Measurements from ENCODE around the gene SOX8.
"Not testable (repeated sequence)": the region's sequence is repeated elsewhere in the genome, so short reads cannot be mapped to it uniquely, and the experiment has no call there.

SOX8 gene

GRCh38 chr16:1020591-1020990 lies 39.0 kb downstream of the SOX8 start:
- Histone ChIP-seq H3K27ac (ENCODE audit: low read depth, low read length) (no peak overlapping the region), H3K27me3 (ENCODE audit: control insufficient read depth, insufficient read depth, low read length) (peaks cover 2% of the 10 kb centered on the region), H3K4me1 (ENCODE audit: control insufficient read depth, insufficient read depth, low read length) (no peaks in the 10 kb centered on the region), H3K9ac (ENCODE audit: low read length) (no peak overlapping the region), H3K36me3 (ENCODE audit: control insufficient read depth, insufficient read depth, low read length) (no peaks in the 10 kb centered on the region), H3K4me3 (ENCODE audit: low read length) (no peak overlapping the region)

DNA sequence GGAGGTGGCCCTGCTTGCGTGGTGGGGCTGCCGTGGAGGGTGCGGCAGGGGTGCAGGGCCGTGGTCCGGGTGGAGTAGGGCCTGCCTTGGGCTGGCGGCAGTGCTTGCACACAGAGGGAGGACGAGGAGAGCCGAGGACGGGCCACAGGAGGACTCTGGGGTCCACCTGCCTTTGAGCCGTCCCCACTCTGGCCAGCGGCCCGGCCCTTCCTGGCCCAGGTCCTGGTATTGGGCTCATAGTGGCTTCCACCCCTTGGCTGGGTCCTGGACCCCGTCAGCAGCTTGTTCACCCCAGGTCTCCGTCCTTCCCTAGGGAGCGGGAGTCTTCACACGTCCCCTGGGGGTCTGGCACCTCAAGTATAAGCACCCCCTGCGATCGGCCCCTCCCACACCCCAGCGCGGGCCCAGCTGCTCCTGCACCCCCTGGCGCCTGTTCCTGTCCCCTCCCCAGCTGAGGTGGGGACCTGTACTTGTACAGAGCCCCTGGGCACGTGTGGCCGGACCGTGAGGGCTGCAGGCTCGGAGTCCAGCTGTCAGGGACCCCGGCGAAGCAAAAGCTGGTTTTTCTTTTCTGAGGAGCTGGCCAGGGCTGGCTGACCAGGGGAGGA lies 40.1 kb downstream of the SOX8 start:
- H3K9ac ChIP-seq (ENCODE audit: low read length), result no peak overlapping the region
- peaks cover 2% of the 10 kb centered on the region for H3K27me3 ChIP-seq (ENCODE audit: control insufficient read depth, insufficient read depth, low read length)
- H3K36me3 ChIP-seq (ENCODE audit: control insufficient read depth, insufficient read depth, low read length), result no peaks in the 10 kb centered on the region
- H3K27ac ChIP-seq (ENCODE audit: low read depth, low read length), result no peak overlapping the region
- no peaks in the 10 kb centered on the region for H3K4me1 ChIP-seq (ENCODE audit: control insufficient read depth, insufficient read depth, low read length)
- H3K4me3 ChIP-seq (ENCODE audit: low read length), result no peak overlapping the region

- no peak overlapping the region for H3K27ac ChIP-seq (ENCODE audit: low read depth, low read length)
Observed at GRCh38 chr16:1022466-1022865, 40.9 kb downstream of the SOX8 start.

GRCh38 chr16:1024138-1024537 lies 42.6 kb downstream of the SOX8 start:
- no peaks in the 10 kb centered on the region for H3K27me3 ChIP-seq (ENCODE audit: control insufficient read depth, insufficient read depth, low read length)

More at GRCh38 chr16:1022466-1022865, 40.9 kb downstream of the SOX8 start:
- H3K9ac ChIP-seq (ENCODE audit: low read length), result no peak overlapping the region
- no peaks in the 10 kb centered on the region for H3K4me1 ChIP-seq (ENCODE audit: control insufficient read depth, insufficient read depth, low read length)
- H3K27me3 ChIP-seq (ENCODE audit: control insufficient read depth, insufficient read depth, low read length), result peaks cover 2% of the 10 kb centered on the region
- no peaks in the 10 kb centered on the region for H3K36me3 ChIP-seq (ENCODE audit: control insufficient read depth, insufficient read depth, low read length)
- H3K4me3 ChIP-seq (ENCODE audit: low read length), result no peak overlapping the region

GRCh38 chr16:1025183-1025809 lies 43.7 kb downstream of the SOX8 start:
- H3K27ac ChIP-seq (ENCODE audit: low read depth, low read length); H3K4me3 ChIP-seq (ENCODE audit: low read length); H3K27me3 ChIP-seq (ENCODE audit: control insufficient read depth, insufficient read depth, low read length); H3K4me1 ChIP-seq (ENCODE audit: control insufficient read depth, insufficient read depth, low read length); H3K9ac ChIP-seq (ENCODE audit: low read length); H3K36me3 ChIP-seq (ENCODE audit: control insufficient read depth, insufficient read depth, low read length): not testable (repeated sequence)

More at GRCh38 chr16:1024138-1024537, 42.6 kb downstream of the SOX8 start:
- no peaks in the 10 kb centered on the region for H3K36me3 ChIP-seq (ENCODE audit: control insufficient read depth, insufficient read depth, low read length)
- no peak overlapping the region for H3K4me3 ChIP-seq (ENCODE audit: low read length)
- H3K4me1 ChIP-seq (ENCODE audit: control insufficient read depth, insufficient read depth, low read length), result no peaks in the 10 kb centered on the region
- H3K9ac ChIP-seq (ENCODE audit: low read length), result no peak overlapping the region
- H3K27ac ChIP-seq (ENCODE audit: low read depth, low read length), result no peak overlapping the region

DNA sequence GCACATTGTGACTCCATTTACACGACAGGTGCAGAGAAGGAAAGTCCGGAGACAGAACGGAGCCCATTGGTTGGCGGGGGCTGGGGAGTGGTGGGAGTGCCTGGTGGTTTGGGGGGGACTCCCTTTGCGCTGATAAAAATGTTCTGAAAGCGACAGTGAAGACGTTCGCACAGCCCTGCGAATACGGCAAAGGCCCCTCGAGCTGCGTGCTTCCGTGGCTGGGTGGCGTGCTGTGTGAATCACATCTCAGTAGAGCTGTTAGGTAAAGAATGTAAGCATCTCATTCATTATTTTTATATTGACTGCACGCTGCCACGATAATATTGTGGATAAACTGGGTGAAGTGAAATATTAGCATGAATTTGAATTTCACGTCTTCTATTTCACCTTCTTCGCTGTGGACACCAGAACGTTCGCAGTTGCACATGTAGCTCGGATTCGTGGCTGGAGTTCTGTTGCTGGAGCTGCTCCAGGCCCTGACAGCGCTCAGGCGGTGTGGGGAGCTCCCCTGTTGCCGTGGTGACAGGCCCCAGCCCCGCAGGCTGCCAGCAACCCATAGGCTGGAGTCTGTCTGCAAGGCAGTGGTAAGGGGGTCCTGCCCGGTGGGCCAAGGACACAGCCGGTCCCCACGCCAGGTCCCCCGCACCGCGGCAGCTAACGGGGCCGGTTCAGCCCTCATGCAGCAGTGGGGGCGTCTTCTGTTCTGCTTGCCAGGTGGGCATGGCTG lies 44.6 kb downstream of the SOX8 start:
- Histone ChIP-seq H3K4me3 (ENCODE audit: low read length) (no peak overlapping the region), H3K4me1 (ENCODE audit: control insufficient read depth, insufficient read depth, low read length) (no peaks in the 10 kb centered on the region), H3K27me3 (ENCODE audit: control insufficient read depth, insufficient read depth, low read length) (peaks cover 3% of the 10 kb centered on the region), H3K27ac (ENCODE audit: low read depth, low read length) (no peak overlapping the region), H3K9ac (ENCODE audit: low read length) (no peak overlapping the region), H3K36me3 (ENCODE audit: control insufficient read depth, insufficient read depth, low read length) (no peaks in the 10 kb centered on the region)

GRCh38 chr16:1026784-1027500 lies 45.4 kb downstream of the SOX8 start:
- Histone ChIP-seq H3K36me3 (ENCODE audit: control insufficient read depth, insufficient read depth, low read length) (no peaks in the 10 kb centered on the region), H3K27me3 (ENCODE audit: control insufficient read depth, insufficient read depth, low read length) (peaks cover 3% of the 10 kb centered on the region), H3K4me1 (ENCODE audit: control insufficient read depth, insufficient read depth, low read length) (no peaks in the 10 kb centered on the region), H3K9ac (ENCODE audit: low read length) (no peak overlapping the region), H3K4me3 (ENCODE audit: low read length) (no peak overlapping the region), H3K27ac (ENCODE audit: low read depth, low read length) (no peak overlapping the region)

DNA sequence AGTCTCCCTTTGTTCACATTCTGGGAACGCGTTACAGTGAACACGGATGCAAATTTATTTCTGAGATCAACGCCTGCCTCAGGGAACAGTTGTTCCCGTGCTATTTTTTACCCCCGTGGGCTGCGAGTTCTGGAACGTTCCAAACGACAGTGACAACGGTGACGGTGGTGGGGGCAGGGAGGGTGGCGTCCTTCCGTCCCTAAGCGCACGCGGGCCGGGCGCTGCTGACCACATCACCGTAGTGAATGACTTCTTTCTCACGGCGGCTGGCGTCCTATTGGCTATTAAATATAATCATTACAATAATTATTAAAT lies 45.9 kb downstream of the SOX8 start:
- no peak overlapping the region for H3K9ac ChIP-seq (ENCODE audit: low read length)
- H3K27me3 ChIP-seq (ENCODE audit: control insufficient read depth, insufficient read depth, low read length), result peaks cover 3% of the 10 kb centered on the region
- H3K36me3 ChIP-seq (ENCODE audit: control insufficient read depth, insufficient read depth, low read length), result no peaks in the 10 kb centered on the region
- no peak overlapping the region for H3K4me3 ChIP-seq (ENCODE audit: low read length)
- no peak overlapping the region for H3K27ac ChIP-seq (ENCODE audit: low read depth, low read length)
- H3K4me1 ChIP-seq (ENCODE audit: control insufficient read depth, insufficient read depth, low read length), result no peaks in the 10 kb centered on the region

GRCh38 chr16:1028056-1028455 lies 46.5 kb downstream of the SOX8 start:
- Histone ChIP-seq H3K27ac (ENCODE audit: low read depth, low read length) (no peak overlapping the region), H3K27me3 (ENCODE audit: control insufficient read depth, insufficient read depth, low read length) (peaks cover 3% of the 10 kb centered on the region), H3K36me3 (ENCODE audit: control insufficient read depth, insufficient read depth, low read length) (no peaks in the 10 kb centered on the region), H3K4me1 (ENCODE audit: control insufficient read depth, insufficient read depth, low read length) (no peaks in the 10 kb centered on the region), H3K9ac (ENCODE audit: low read length) (no peak overlapping the region), H3K4me3 (ENCODE audit: low read length) (no peak overlapping the region)

- no peak overlapping the region for H3K27ac ChIP-seq (ENCODE audit: low read depth, low read length)
- H3K4me3 ChIP-seq (ENCODE audit: low read length), result no peak overlapping the region
- H3K9ac ChIP-seq (ENCODE audit: low read length), result no peak overlapping the region
- H3K4me1 ChIP-seq (ENCODE audit: control insufficient read depth, insufficient read depth, low read length), result no peaks in the 10 kb centered on the region
- H3K27me3 ChIP-seq (ENCODE audit: control insufficient read depth, insufficient read depth, low read length), result peaks cover 5% of the 10 kb centered on the region
- H3K36me3 ChIP-seq (ENCODE audit: control insufficient read depth, insufficient read depth, low read length), result no peaks in the 10 kb centered on the region
Observed at GRCh38 chr16:1028524-1029258, 47.1 kb downstream of the SOX8 start.

GRCh38 chr16:1029259-1029545 lies 47.6 kb downstream of the SOX8 start:
- Histone ChIP-seq H3K4me3 (ENCODE audit: low read length) (no peak overlapping the region), H3K27me3 (ENCODE audit: control insufficient read depth, insufficient read depth, low read length) (peaks cover 5% of the 10 kb centered on the region), H3K27ac (ENCODE audit: low read depth, low read length) (no peak overlapping the region), H3K36me3 (ENCODE audit: control insufficient read depth, insufficient read depth, low read length) (no peaks in the 10 kb centered on the region), H3K9ac (ENCODE audit: low read length) (no peak overlapping the region), H3K4me1 (ENCODE audit: control insufficient read depth, insufficient read depth, low read length) (no peaks in the 10 kb centered on the region)

DNA sequence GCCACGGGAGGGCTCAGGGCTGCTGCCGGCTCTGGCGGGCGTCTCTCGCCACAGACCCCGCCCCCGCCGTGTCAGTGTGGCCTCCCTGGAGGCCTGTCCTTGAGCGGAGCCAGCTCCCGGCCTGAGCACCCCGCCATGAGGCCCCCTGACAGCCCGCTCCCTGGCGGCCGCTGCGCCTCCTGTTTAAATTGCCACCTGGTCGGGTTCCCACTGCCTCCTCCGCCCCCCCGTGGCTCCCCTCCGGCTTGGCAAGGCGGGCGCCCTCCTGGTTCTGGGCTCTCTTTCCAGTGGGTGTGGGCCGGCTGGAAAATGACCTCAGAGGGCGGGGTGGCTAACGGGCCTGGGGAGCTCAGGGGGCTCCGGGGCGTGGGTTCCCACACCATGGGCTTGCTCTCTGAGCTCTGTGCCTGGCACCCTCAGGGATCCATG lies 48.9 kb downstream of the SOX8 start:
- H3K27ac ChIP-seq (ENCODE audit: low read depth, low read length), result no peak overlapping the region
- no peak overlapping the region for H3K9ac ChIP-seq (ENCODE audit: low read length)
- peaks cover 5% of the 10 kb centered on the region for H3K27me3 ChIP-seq (ENCODE audit: control insufficient read depth, insufficient read depth, low read length)
- H3K4me3 ChIP-seq (ENCODE audit: low read length), result no peak overlapping the region
- H3K4me1 ChIP-seq (ENCODE audit: control insufficient read depth, insufficient read depth, low read length), result no peaks in the 10 kb centered on the region
- no peaks in the 10 kb centered on the region for H3K36me3 ChIP-seq (ENCODE audit: control insufficient read depth, insufficient read depth, low read length)
